Germinal center (tissue), 1 donor: Measurements from ENCODE around the gene DACH2.

ENCODE experiments used
- DNase-seq: peaks from one replicate; pipeline ENCODE4 v3.0.0; 2012; ENCODE audit warnings: mixed read lengths, low spot score

Gene DACH2

DNA sequence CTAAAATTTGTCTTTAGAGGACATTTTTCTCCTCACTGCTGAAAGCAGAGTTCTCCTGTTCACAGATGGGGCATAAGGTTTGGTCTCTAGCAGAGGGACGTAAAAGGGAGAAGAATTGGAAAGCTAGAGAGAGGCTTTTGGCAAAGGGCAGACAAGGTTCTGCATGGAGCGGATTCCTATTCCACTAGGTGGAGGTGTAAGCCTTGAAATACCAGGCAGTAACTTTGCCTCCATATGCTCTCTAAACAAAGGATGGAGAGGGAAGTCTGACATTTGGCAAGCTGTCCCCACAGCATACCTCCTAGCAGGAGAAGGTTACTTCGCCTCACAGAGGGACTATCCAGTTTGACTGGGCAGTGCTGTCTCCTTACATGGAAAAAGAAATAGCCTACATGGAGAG lies 174.7 kb downstream of the DACH2 start:
- DNase-seq = no peak

DNA sequence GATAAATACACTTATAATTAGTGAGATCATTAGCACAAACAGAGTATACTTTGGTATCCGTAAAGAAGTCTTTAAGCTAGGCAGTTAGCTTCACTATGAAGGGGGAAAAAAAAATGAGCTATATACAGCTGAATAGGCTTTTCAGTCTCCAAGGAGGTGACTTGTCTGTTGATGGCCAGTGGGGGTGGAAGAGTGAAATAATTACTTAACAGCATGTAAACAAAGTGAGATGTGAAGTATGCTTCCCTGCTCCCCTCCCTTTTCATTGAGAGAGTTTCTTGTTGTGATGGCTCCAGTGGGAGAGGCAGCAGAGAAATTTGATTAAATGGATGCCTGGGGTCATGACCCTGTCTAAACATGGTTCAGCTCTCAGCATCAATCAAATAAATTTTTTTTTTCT lies 180.9 kb downstream of the DACH2 start:
- DNase-seq = no peak

DNA sequence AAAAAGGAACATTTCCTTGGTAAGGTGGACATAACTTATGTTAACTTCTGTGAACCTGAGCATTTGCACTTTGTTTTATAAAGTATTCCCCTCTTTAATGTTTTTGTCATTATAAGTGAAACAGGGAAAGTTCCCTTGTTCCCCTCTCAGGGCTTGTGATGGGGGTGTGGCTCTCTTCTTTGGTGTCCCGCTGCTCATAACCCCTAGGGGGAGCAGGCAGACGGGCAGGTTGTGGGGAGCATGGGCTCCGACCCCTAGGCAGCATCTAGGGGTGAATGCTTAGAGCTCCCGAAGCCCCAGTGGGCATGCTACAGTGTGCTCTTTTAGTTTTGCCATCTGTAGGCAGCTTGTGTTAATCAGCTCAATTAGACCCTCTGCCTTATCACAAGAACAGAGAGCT lies 200.4 kb downstream of the DACH2 start:
- no peak for DNase-seq

DNA sequence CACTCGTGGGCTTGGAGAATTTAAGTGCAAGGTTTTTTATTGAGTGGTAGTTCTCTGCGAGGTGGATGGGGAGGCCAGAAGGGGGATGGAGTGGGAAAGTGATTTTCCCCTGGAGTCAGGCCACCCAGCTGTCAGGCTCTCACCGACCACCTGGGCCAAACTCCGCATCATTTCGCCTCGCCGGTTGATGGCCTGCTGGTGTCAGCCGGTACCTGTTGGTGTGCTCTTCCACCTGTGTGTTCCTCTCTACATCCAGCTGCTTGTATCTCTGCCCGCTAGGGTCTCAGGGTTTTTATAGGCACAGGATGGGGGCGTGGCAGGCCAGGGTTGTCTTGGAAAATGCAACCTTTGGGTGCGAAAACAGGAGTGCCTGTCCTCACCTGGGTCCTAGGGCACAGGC lies 200.9 kb downstream of the DACH2 start:
- DNase-seq = no peak

- no peak for DNase-seq
Measured at GRCh38 chrX:86369847-86370630, 221.8 kb downstream of the DACH2 start.

DNA sequence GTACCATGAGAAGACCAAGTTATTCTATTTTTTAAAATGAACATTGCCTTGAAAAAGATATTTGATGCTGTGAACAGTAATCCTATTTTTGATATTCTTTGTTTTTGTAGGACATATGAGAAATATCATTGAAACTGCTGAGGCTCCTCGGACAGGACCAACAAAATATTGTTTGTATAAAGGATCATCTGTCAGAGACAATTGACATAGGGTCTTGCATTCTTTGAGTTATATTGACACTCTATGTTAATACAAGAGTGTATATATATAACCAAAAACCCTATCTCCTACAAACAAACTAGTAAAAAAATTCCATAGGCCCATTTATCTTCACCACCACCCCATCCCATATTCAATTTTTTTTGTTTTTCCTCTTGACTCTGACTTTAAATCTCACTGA lies 222.7 kb downstream of the DACH2 start:
- DNase-seq = no peak

- no peak for DNase-seq
Measured at GRCh38 chrX:86379209-86379608, 231.0 kb downstream of the DACH2 start.

- no peak for DNase-seq
Measured at GRCh38 chrX:86383681-86384540, 235.7 kb downstream of the DACH2 start.

DNA sequence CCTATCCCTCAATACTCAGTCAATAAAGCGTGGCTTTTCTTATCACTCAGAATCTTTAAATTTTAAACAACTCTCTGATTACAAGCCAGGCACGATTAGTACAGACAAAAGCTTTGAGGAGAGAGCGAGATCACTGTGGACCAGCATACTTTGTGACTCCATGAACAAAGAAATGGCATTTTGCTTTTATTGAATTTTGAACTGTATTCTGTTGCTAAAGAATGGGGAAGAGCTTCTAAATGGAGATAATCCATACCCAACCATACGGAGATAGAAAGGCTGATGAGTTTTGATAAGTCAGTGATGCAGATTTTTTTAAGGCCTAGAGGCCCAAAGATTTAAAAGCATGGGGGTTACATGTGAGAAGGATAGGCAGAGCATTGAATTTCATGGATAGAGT lies 259.1 kb downstream of the DACH2 start:
- no peak for DNase-seq

DNA sequence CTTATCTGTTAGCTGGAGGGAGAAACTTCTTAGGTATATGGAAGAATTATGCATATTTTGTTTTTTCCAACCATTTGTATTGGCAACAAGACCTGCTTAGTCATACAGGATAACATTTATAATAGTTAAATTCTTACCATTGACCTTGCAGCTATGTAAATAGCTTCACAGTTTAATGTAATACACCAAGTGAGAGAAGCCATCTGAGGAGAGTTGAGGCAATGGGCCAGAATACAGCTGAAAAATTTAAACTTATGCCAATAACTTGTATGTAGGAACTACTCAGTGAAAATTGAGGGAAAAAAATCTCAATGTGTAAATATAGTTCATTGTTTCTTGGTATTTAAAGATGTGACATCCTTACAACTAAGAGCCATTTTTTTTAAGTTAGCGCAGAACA lies 273.5 kb downstream of the DACH2 start:
- DNase-seq = no peak

DNA sequence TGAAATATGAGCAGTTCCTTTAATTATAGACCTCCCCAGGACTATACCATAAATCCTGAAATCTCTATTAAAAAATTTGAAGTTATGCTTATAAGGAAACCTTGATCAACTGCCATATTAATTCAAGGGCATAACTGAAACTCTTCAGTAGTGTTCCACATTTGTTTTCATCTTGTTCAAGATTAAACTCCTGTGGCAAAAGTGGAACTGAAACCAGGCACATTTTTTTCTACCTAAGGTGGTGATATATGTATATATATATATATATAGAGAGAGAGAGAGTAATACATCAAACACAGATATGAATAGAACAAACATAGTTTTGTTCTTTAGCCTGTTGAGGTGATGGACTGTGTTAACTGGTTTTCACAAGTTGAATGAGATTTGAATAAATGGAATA lies 287.9 kb downstream of the DACH2 start:
- DNase-seq = no peak

DNA sequence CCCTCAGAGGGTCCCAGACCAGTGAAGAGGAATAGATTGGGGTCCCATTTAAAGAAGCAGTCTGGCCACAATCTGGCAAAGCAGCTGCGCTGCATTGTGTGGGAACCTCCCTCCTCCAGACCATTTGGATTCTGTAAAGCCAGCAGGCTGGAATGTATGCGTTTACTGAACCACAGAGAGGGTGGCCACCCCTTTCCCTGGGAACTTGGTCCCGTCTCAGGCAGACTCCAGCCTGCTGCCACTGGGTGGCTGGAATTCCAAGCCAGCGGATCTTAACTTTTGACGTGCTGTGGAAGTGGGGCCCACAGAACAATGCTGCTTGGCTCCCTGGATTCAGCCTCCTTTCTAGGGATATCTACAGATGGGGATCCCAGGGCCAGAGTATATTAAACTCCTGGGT lies 307.2 kb downstream of the DACH2 start:
- no peak for DNase-seq

- no peak for DNase-seq
Measured at GRCh38 chrX:86460760-86461159, 312.5 kb downstream of the DACH2 start.

GRCh38 chrX:86504297-86504696 lies 356.0 kb downstream of the DACH2 start:
- DNase-seq = no peak

GRCh38 chrX:86507331-86507730 lies 359.1 kb downstream of the DACH2 start:
- no peak for DNase-seq

DNA sequence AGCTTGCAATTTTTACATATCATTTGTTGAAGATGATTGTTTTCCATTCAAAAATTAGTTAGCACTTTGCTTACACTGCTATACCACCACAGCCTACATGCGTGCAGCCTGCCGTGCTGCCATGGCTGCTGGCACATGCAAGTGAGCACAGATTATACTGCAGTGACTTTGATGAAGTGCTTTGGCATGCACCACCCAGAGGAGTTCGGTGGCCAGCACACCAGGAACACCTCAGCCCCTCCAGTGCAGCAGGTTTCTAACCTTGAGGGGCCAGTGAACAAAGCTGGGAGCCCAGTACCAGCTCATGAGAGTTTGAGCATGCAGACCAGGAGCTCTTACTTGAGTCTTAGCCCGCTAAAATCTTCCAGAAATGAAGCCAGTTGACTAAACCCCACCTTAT lies 431.5 kb downstream of the DACH2 start:
- no peak for DNase-seq

GRCh38 chrX:86604607-86605006 lies 456.4 kb downstream of the DACH2 start:
- DNase-seq = no peak

GRCh38 chrX:86696951-86697350 lies 548.7 kb downstream of the DACH2 start:
- no peak for DNase-seq

- no peak for DNase-seq
Measured at GRCh38 chrX:86711531-86712180, 563.4 kb downstream of the DACH2 start.

- no peak for DNase-seq
Measured at GRCh38 chrX:86714441-86714840, 566.2 kb downstream of the DACH2 start.

DNA sequence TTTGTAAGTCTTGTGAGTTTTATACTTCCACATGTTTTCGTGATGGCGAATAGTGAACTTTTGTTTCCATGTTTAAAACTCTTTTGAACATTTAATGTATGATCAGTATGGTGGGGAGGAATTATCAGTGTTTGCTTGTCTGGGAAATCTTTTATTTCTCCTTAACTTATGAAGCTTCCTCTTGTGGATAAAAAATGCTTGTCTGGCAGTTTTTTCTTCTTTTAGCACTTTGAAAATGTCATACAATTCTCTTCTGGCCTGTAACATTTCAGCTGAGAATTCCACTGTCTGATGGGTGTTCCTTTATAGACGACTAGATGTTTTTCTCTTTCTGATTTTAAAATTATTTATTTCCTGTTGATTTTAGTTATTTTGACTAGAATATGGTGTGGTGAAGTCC lies 576.0 kb downstream of the DACH2 start:
- DNase-seq = no peak

GRCh38 chrX:86747091-86747490 lies 598.8 kb downstream of the DACH2 start:
- no peak for DNase-seq

DNA sequence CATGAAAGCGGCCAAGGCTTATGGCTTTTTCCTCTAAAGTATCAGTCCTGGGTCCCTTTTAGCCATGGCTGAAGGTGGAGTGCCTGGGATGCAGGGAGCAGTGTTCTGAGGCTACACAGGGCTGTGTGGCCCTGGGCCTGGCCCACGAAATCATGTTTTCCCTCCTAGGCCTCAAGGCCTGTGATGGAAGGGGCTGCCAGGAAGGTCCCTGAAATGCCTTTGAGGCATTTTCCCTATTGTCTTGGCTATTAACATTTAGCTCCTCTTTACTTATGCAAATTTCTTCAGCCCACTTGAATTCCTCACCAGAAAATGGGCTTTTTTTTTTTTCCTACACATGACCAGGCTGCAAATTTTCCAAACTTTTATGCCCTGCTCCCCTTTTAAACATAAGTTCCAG lies 657.0 kb downstream of the DACH2 start:
- DNase-seq = no peak
